Psoas muscle (tissue), 8 donors: Measurements from ENCODE around the gene CDC42BPB. TPM values are rescaled to one million over a fixed set of nuclear protein-coding genes. Genes with fewer than 3 reads are reported as not detected.
"Not testable (repeated sequence)": the region's sequence is repeated elsewhere in the genome, so short reads cannot be mapped to it uniquely, and the experiment has no call there.

Experiments
- ATAC-seq, 4 donors: fragments of 200-7000 bp; cut with Tn5 transposase; one replicate each; pipeline ENCODE4 v1.9.1; 2020; ENCODE audit warnings: moderate library complexity in 3 of 4, mild to moderate bottlenecking in 2 of 4
- DNase-seq, 2 donors: peaks; one replicate each; pipeline ENCODE4 v3.0.0-alpha.2; 2020
- H3K27ac ChIP-seq: fragments of 200-600 bp; one replicate; pipeline ENCODE4 v1.8.0; 2022
- H3K27me3 ChIP-seq, 3 donors: fragments of 200-600 bp in 1 of 3; one replicate each; pipeline versions ENCODE4 v1.6.1 to v1.8.0; 2013 to 2022; ENCODE audit warnings: low read length in 2 of 3, mild to moderate bottlenecking in 2 of 3, moderate library complexity in 1 of 3; ENCODE audit not compliant: insufficient read depth in 3 of 3
- H3K36me3 ChIP-seq, 2 donors: fragments of 200-600 bp in 1 of 2; one replicate each; pipeline versions ENCODE4 v1.6.1 to v1.8.0; 2013 to 2022; ENCODE audit warnings: low read depth in 1 of 2, mild to moderate bottlenecking in 1 of 2, moderate library complexity in 1 of 2; ENCODE audit not compliant: insufficient read depth in 1 of 2
- H3K4me1 ChIP-seq: fragments of 200-600 bp; one replicate; pipeline ENCODE4 v1.8.0; 2022
- H3K4me3 ChIP-seq: fragments of 200-600 bp; one replicate; pipeline ENCODE4 v1.8.0; 2022; ENCODE audit warnings: mild to moderate bottlenecking
- H3K9me3 ChIP-seq: fragments of 200-600 bp; one replicate; pipeline ENCODE4 v1.8.0; 2022
- CTCF ChIP-seq: fragments of 200-600 bp; IDR thresholded peaks from one replicate; pipeline ENCODE4 v1.8.0; 2022; ENCODE audit warnings: antibody characterized with exemption
- WGBS, 3 donors: extraction: QIAGEN DNeasy Blood & Tissue Kit; methylation state at CpG; one replicate each; pipeline versions ENCODE4 v1.1.6 to v1.1.7; 2013; 5-methylcytosine and 5-hydroxymethylcytosine counted together
- intact Hi-C, 2 donors: fragments of 100-400 bp; cut with DNase I; formaldehyde crosslinking; loops; one replicate each; pipeline versions ENCODE4 v1.11.0 to v1.14.2; 2022
- polyA plus RNA-seq, 3 donors: library from polyadenylated mRNA; stranded (reverse); fragments of 200-250 nt; gene quantifications; one replicate each; pipeline ENCODE4 v1.2.3, GENCODE V29; 2013
- total RNA-seq, 4 donors: library from RNA; stranded (reverse); fragmentation: NEBNext Ultra II Directional in 2 of 4; extraction: Animal tissue kit (Norgen Biotek cat#: 25700) in 2 of 4; gene quantifications; one replicate each; pipeline versions ENCODE4 v1.2.1 to v1.2.4, GENCODE V29; 2021 to 2023
- donor health status: healthy with polysubstance abuse.
- donor health status: DM: no; HTN: no; CAD: no; lungs with moderate emphysema.
- donor health status: Bipolar disorder and iron deficiency.
- donor health status: healthy.
- donor health status: DM: yes; HTN: yes; CAD: no.
- donor health status: DM: no; HTN: no; CAD: no.
- donor health status: DM: no; HTN: no; CAD: no.
- donor health status: DM: yes; HTN: yes; CAD: no.

Gene CDC42BPB
- total and polyA plus RNA-seq, 7 donors = 20.2 to 57.4 (median 40.0) TPM

- intact Hi-C loops = no loop called here
- ATAC-seq (no peak), DNase-seq (no peak)
- no peaks in the 10 kb centered on the region for H3K4me1 ChIP-seq
- H3K9me3 ChIP-seq = no peaks in the 10 kb centered on the region
- H3K27me3 ChIP-seq = no peaks in the 10 kb centered on the region
- H3K27ac ChIP-seq = no peak overlapping the region
- no peak for TF ChIP-seq CTCF
- H3K36me3 ChIP-seq = peaks cover 0 to 38% of the 10 kb centered on the region in 2 donors
- 96 to 99% (median 97%) methylated on average over 8 of the region's 8 CpGs for WGBS, 3 donors
- no peak overlapping the region for H3K4me3 ChIP-seq
These were observed 157.8 kb downstream of the CDC42BPB start for GRCh38 chr14:102899516-102899900.

- H3K27ac ChIP-seq = no peak overlapping the region
- no peak overlapping the region for H3K4me3 ChIP-seq
- H3K9me3 ChIP-seq = no peaks in the 10 kb centered on the region
- WGBS, 3 donors = 90 to 91% (median 90%) methylated on average over 18 of the region's 18 CpGs
- ATAC-seq (no peak), DNase-seq (no peak)
- no peak for TF ChIP-seq CTCF
- H3K36me3 ChIP-seq = peaks cover 0 to 34% of the 10 kb centered on the region in 2 donors
- H3K27me3 ChIP-seq = no peaks in the 10 kb centered on the region
- no peaks in the 10 kb centered on the region for H3K4me1 ChIP-seq
- intact Hi-C loops = no loop called here
These were observed 158.4 kb downstream of the CDC42BPB start for GRCh38 chr14:102898776-102899515.

- Histone ChIP-seq H3K36me3 (peaks cover 0 to 28% of the 10 kb centered on the region in 2 donors), H3K9me3 (no peaks in the 10 kb centered on the region), H3K4me3 (no peak overlapping the region), H3K4me1 (no peaks in the 10 kb centered on the region), H3K27me3 (no peaks in the 10 kb centered on the region), H3K27ac (no peak overlapping the region)
- intact Hi-C loops = no loop called here
- ATAC-seq (no peak), DNase-seq (no peak)
- no peak for TF ChIP-seq CTCF
- WGBS, 3 donors = 76 to 95% (median 90%) methylated on average over 6 of the region's 6 CpGs
These were observed 159.1 kb downstream of the CDC42BPB start for GRCh38 chr14:102898298-102898697.

GRCh38 chr14:102897299-102898027, 159.9 kb downstream of the CDC42BPB start:
- ATAC-seq = no peak
- no peak overlapping the region for H3K27ac ChIP-seq
- no peak for TF ChIP-seq CTCF
- intact Hi-C loops = no loop called here
- no peak overlapping the region for H3K4me3 ChIP-seq
- 93 to 94% (median 94%) methylated on average over 14 of the region's 14 CpGs for WGBS, 3 donors
- no peak for DNase-seq
- H3K4me1 ChIP-seq = no peaks in the 10 kb centered on the region
- H3K9me3 ChIP-seq = no peaks in the 10 kb centered on the region
- H3K36me3 ChIP-seq = peaks cover 0 to 23% of the 10 kb centered on the region in 2 donors
- no peaks in the 10 kb centered on the region for H3K27me3 ChIP-seq

GRCh38 chr14:102896735-102897134, 160.6 kb downstream of the CDC42BPB start:
- intact Hi-C loops = not testable (repeated sequence)

More at GRCh38 chr14:102896735-102897134, 160.6 kb downstream of the CDC42BPB start:
- H3K27me3 ChIP-seq, H3K4me3 ChIP-seq, H3K4me1 ChIP-seq, ATAC-seq, H3K9me3 ChIP-seq, H3K27ac ChIP-seq, DNase-seq: not testable (repeated sequence)
- H3K36me3 ChIP-seq = peaks cover 0 to 23% of the 10 kb centered on the region in 2 donors
